Activated CD4-positive, CD25-positive, alpha-beta regulatory T cell (primary cell): ENCODE measurements around the gene SMTNL2.
"Not testable (repeated sequence)": the region's sequence is repeated elsewhere in the genome, so short reads cannot be mapped to it uniquely, and the experiment has no call there.

Source experiments
- DNase-seq, 4 experiments: peaks; one replicate each; lab custom pipeline; 2025; lab: John Stamatoyannopoulos, UW

Gene SMTNL2

GRCh38 chr17:4602041-4602440 is 17.7 kb downstream of the SMTNL2 start:
- no peak for DNase-seq

GRCh38 chr17:4604111-4604644 is 19.8 kb downstream of the SMTNL2 start:
- DNase-seq: no peak

GRCh38 chr17:4604736-4605135 is 20.4 kb downstream of the SMTNL2 start:
- DNase-seq: not testable (repeated sequence)

GRCh38 chr17:4605826-4606225 is 21.5 kb downstream of the SMTNL2 start:
- DNase-seq: no peak

GRCh38 chr17:4607261-4607741 is 23.0 kb downstream of the SMTNL2 start:
- no peak for DNase-seq

GRCh38 chr17:4607773-4608187 is 23.5 kb downstream of the SMTNL2 start:
- DNase-seq: no peak

GRCh38 chr17:4609761-4610160 is 25.4 kb downstream of the SMTNL2 start:
- DNase-seq: no peak

GRCh38 chr17:4610162-4610561 is 25.8 kb downstream of the SMTNL2 start:
- no peak for DNase-seq

GRCh38 chr17:4610656-4611055 is 26.3 kb downstream of the SMTNL2 start:
- DNase-seq: no peak

GRCh38 chr17:4616476-4616875 is 32.1 kb downstream of the SMTNL2 start:
- no peak for DNase-seq

GRCh38 chr17:4617090-4617489 is 32.8 kb downstream of the SMTNL2 start:
- DNase-seq: no peak

- no peak for DNase-seq
Observed at GRCh38 chr17:4617590-4618351, 33.4 kb downstream of the SMTNL2 start.

- no peak for DNase-seq
Observed at GRCh38 chr17:4620531-4621101, 36.3 kb downstream of the SMTNL2 start.

- DNase-seq: no peak
Observed at GRCh38 chr17:4622375-4622774, 38.0 kb downstream of the SMTNL2 start.

GRCh38 chr17:4623249-4623648 is 38.9 kb downstream of the SMTNL2 start:
- no peak for DNase-seq

GRCh38 chr17:4624451-4624911 is 40.2 kb downstream of the SMTNL2 start:
- not testable (repeated sequence) for DNase-seq

GRCh38 chr17:4625181-4625617 is 40.9 kb downstream of the SMTNL2 start:
- no peak for DNase-seq

GRCh38 chr17:4626734-4627256 is 42.5 kb downstream of the SMTNL2 start:
- no peak for DNase-seq

- no peak for DNase-seq
Observed at GRCh38 chr17:4631431-4631830, 47.1 kb downstream of the SMTNL2 start.

GRCh38 chr17:4631836-4632580 is 47.7 kb downstream of the SMTNL2 start:
- no peak for DNase-seq

GRCh38 chr17:4632581-4632920 is 48.2 kb downstream of the SMTNL2 start:
- DNase-seq: no peak

- no peak for DNase-seq
Observed at GRCh38 chr17:4633643-4634042, 49.3 kb downstream of the SMTNL2 start.
